Measurements from ENCODE around the gene DGUOK. TPM values are rescaled to one million over a fixed set of nuclear protein-coding genes. Genes with fewer than 3 reads are reported as not detected.

DGUOK gene
- total and polyA plus RNA-seq, 4 donors: 19.6 to 49.7 (median 28.3) TPM

GRCh38 chr2:73894475-73894850, 32.2 kb upstream of the DGUOK start (continued):
- TF ChIP-seq ATF3 (IDR thresholded peaks at IDR 0.05): no peak

GRCh38 chr2:73894877-73895276, 31.8 kb upstream of the DGUOK start:
- H3K4me1 ChIP-seq (ENCODE audit: control insufficient read depth in 4 of 4, insufficient read depth in 4 of 4, low read length in 3 of 4): no peaks in the 10 kb centered on the region
- H3K27ac ChIP-seq (ENCODE audit: low read depth in 1 of 2, low read length in 2 of 2): no peak overlapping the region
- DNase-seq (ENCODE audit: low spot score): no peak
- no peaks in the 10 kb centered on the region for H3K36me3 ChIP-seq (ENCODE audit: control insufficient read depth in 4 of 4, insufficient read depth in 3 of 4, low read depth in 1 of 4, low read length in 3 of 4)
- H3K4me3 ChIP-seq (ENCODE audit: low read depth in 1 of 3, low read length in 3 of 3): no peak overlapping the region
- no peaks in the 10 kb centered on the region for H3K9me3 ChIP-seq (ENCODE audit: control insufficient read depth in 4 of 4, low read length in 3 of 4)
- no peak for TF ChIP-seq CTCF (IDR thresholded peaks at IDR 0.05; ENCODE audit: low read depth, low read length, missing input control)
- TF ChIP-seq ZBTB33 (IDR thresholded peaks at IDR 0.05): no peak
- H3K9ac ChIP-seq (ENCODE audit: low read depth in 1 of 2, low read length in 2 of 2): no peak overlapping the region
- WGBS: 86% methylated on average over 6 of the region's 6 CpGs
- H3K27me3 ChIP-seq (ENCODE audit: control insufficient read depth in 4 of 4, insufficient read depth in 4 of 4, low read length in 3 of 4): no peaks in the 10 kb centered on the region

GRCh38 chr2:73895473-73895872, 31.2 kb upstream of the DGUOK start:
- Histone ChIP-seq H3K4me3 (ENCODE audit: low read depth in 1 of 3, low read length in 3 of 3) (no peak overlapping the region), H3K27me3 (ENCODE audit: control insufficient read depth in 4 of 4, insufficient read depth in 4 of 4, low read length in 3 of 4) (no peaks in the 10 kb centered on the region), H3K27ac (ENCODE audit: low read depth in 1 of 2, low read length in 2 of 2) (no peak overlapping the region), H3K36me3 (ENCODE audit: control insufficient read depth in 4 of 4, insufficient read depth in 3 of 4, low read depth in 1 of 4, low read length in 3 of 4) (no peaks in the 10 kb centered on the region), H3K4me1 (ENCODE audit: control insufficient read depth in 4 of 4, insufficient read depth in 4 of 4, low read length in 3 of 4) (no peaks in the 10 kb centered on the region), H3K9me3 (ENCODE audit: control insufficient read depth in 4 of 4, low read length in 3 of 4) (no peaks in the 10 kb centered on the region), H3K9ac (ENCODE audit: low read depth in 1 of 2, low read length in 2 of 2) (no peak overlapping the region)
- no peak for DNase-seq (ENCODE audit: low spot score)
- TF ChIP-seq REST (IDR thresholded peaks at IDR 0.05) (no peak), ATF3 (IDR thresholded peaks at IDR 0.05) (no peak), CTCF (IDR thresholded peaks at IDR 0.05; ENCODE audit: low read depth, low read length, missing input control) (no peak), SP1 (IDR thresholded peaks at IDR 0.05) (no peak), GABPA (IDR thresholded peaks at IDR 0.05 in 1 of 2, conservative IDR thresholded peaks at IDR 0.05 in 1 of 2) (no peak), YY1 (IDR thresholded peaks at IDR 0.05) (no peak), HNF4G (IDR thresholded peaks at IDR 0.05) (no peak), HNF4A (conservative IDR thresholded peaks at IDR 0.05) (no peak), RXRA (IDR thresholded peaks at IDR 0.05) (no peak), FOXA1 (IDR thresholded peaks at IDR 0.05) (no peak), TAF1 (conservative IDR thresholded peaks at IDR 0.05) (no peak), JUND (IDR thresholded peaks at IDR 0.05) (no peak), ZBTB33 (IDR thresholded peaks at IDR 0.05) (no peak), NR2F2 (IDR thresholded peaks at IDR 0.05) (no peak)
- 77% methylated on average over 9 of the region's 9 CpGs for WGBS

Data from liver (tissue), 9 donors.